NT2/D1 (cell line): ENCODE data around the gene ABLIM2.

ENCODE experiments used
- DNase-seq: peaks from one replicate; pipeline ENCODE4 v3.0.0-alpha.2; 2011; ENCODE audit warnings: low read depth, low spot score
- H3K27me3 ChIP-seq: 2 replicates; pipeline ENCODE4 v1.6.0; 2011; ENCODE audit warnings: mild to moderate bottlenecking; ENCODE audit not compliant: insufficient read length, insufficient read depth
- H3K36me3 ChIP-seq: 2 replicates; pipeline ENCODE4 v1.6.1; 2011; ENCODE audit warnings: mild to moderate bottlenecking, low read length, mixed read lengths; ENCODE audit not compliant: insufficient read depth, insufficient read length
- H3K4me1 ChIP-seq: 2 replicates; pipeline ENCODE4 v1.5.1; 2011; ENCODE audit not compliant: insufficient read depth, insufficient read length
- H3K4me3 ChIP-seq: 2 replicates; pipeline ENCODE4 v1.5.1; 2011; ENCODE audit warnings: low read depth; ENCODE audit not compliant: insufficient read length
- H3K9ac ChIP-seq: 2 replicates; pipeline ENCODE4 v1.6.0; 2011; ENCODE audit warnings: low read depth; ENCODE audit not compliant: insufficient read length
- H3K9me3 ChIP-seq: 2 replicates; pipeline ENCODE4 v1.5.1; 2011; ENCODE audit warnings: mild to moderate bottlenecking, low read length; ENCODE audit not compliant: insufficient read depth
- SUZ12 ChIP-seq: IDR thresholded peaks from 2 replicates; pipeline ENCODE4 v1.6.1; 2011; ENCODE audit not compliant: insufficient read length, insufficient read depth; ENCODE audit errors: extremely low read depth
- YY1 ChIP-seq: IDR thresholded peaks from 2 replicates; pipeline ENCODE4 v1.6.1; 2011; ENCODE audit not compliant: insufficient read length, insufficient read depth
- ZNF274 ChIP-seq: IDR thresholded peaks from 2 replicates; pipeline ENCODE4 v1.6.1; 2011; ENCODE audit warnings: mild to moderate bottlenecking, low read depth, low read length

ABLIM2 gene

DNA sequence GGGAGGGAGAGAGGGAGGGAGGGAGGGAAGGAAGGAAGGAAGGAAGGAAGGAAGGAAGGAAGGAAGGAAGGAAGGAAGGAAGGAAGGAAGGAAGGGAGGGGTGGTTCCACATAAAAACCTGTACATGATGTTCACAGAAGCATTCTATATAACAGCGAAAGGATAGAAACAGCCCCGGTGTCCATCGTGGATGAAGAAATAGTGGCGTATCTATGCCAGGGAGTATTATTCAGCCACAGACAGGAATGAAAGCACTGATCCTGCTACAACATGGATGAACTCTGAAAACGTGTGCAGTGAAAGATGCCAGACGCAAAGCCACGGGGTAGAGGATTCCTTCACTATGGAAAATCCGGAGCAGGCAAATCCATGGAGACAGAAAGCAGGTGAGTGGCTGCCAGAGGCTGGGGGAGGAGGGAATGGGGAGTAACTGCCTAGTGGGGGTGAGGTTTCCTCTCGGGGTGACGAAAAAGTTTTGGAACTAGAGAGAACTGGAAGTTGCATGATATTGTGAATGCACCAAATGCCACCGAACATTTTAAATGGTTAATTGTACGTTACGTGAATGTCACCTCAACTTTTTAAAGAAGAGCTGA, 92.2 kb downstream of the ABLIM2 start:
- Histone ChIP-seq H3K4me3 (no peak overlapping the region), H3K4me1 (no peaks in the 10 kb centered on the region), H3K36me3 (no peaks in the 10 kb centered on the region), H3K9ac (no peak overlapping the region), H3K9me3 (peaks cover 28% of the 10 kb centered on the region), H3K27me3 (peaks cover 2% of the 10 kb centered on the region)
- TF ChIP-seq SUZ12 (no peak), ZNF274 (no peak), YY1 (no peak)
- no peak for DNase-seq

DNA sequence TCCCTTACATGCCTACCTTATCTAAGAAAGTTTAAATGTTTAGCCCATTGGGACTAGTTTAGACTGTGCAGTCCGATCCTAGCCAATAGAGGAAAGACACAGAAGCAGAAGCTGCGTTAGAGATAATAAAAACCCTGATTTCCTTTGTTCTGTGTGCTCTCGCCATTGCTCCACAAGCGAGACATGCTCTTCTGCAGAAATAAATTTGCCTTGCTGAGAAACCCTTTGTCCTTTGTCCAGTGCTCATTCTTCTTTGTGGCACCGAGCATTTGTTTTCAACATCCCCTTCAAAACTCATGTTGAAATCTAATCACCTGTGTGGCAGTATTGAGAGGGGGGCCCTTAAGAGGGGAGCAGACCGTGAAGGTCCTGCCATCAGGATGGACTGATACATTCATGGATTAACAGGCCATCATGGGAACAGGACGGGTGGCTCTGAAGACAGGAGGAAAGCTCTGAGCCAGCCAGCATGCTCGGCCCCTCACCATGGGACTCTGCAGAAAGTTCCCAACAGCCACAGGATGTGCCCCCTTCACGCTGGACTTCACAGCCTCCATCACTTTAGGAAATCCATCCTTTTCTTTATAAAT, 94.5 kb downstream of the ABLIM2 start:
- no peak overlapping the region for H3K4me3 ChIP-seq

DNA sequence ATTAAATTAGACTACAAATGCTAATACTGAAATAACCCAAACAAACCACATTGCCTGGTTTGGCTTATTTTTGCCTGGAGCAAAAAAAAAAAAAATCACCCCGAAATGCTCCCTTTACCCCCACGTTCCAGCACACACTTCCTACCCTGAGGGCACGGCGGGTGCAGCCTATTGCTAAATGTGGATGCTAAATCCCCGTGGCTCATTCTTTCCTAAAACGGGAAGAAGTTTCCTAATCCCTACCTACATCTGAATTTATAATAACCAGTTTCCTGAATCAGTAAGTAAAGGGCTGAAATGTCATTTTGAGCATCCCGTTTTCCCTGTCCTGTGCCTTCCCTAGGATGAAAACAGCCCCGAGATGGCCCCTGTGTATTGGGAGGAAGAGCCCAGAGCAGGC, 97.0 kb downstream of the ABLIM2 start:
- H3K9me3 ChIP-seq, result peaks cover 35% of the 10 kb centered on the region
- TF ChIP-seq YY1, result no peak
- TF ChIP-seq ZNF274, result no peak
- no peak for TF ChIP-seq SUZ12
- no peak overlapping the region for H3K4me3 ChIP-seq
- no peaks in the 10 kb centered on the region for H3K27me3 ChIP-seq
- H3K36me3 ChIP-seq, result no peaks in the 10 kb centered on the region
- no peaks in the 10 kb centered on the region for H3K4me1 ChIP-seq
- DNase-seq, result no peak
- no peak overlapping the region for H3K9ac ChIP-seq

More for the DNA sequence above, 94.5 kb downstream of the ABLIM2 start:
- no peak for TF ChIP-seq YY1
- TF ChIP-seq SUZ12, result no peak
- TF ChIP-seq ZNF274, result no peak
- no peaks in the 10 kb centered on the region for H3K4me1 ChIP-seq
- H3K9me3 ChIP-seq, result peaks cover 30% of the 10 kb centered on the region
- H3K36me3 ChIP-seq, result no peaks in the 10 kb centered on the region
- H3K9ac ChIP-seq, result no peak overlapping the region
- no peaks in the 10 kb centered on the region for H3K27me3 ChIP-seq
- no peak for DNase-seq

DNA sequence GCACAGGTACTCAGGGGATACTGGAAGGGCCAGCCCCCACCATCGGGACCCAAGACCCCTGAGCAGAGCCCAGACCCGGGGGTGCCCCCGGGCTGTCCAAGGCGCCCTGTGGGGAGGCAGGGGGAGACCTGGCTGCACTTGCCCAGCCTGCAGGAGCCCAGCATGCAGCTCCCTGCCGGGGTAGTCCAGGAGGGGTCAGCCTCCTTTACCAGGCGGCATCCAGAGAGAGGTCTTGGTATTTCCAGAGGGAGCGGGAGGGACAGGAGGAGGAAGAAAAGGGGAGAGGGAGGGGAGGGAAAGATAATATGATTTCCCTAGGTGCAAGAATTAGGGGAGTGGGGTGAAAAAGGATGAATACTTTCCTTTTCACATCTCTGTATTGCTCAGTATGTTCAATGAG, 97.5 kb downstream of the ABLIM2 start:
- H3K27me3 ChIP-seq, result no peaks in the 10 kb centered on the region

DNA sequence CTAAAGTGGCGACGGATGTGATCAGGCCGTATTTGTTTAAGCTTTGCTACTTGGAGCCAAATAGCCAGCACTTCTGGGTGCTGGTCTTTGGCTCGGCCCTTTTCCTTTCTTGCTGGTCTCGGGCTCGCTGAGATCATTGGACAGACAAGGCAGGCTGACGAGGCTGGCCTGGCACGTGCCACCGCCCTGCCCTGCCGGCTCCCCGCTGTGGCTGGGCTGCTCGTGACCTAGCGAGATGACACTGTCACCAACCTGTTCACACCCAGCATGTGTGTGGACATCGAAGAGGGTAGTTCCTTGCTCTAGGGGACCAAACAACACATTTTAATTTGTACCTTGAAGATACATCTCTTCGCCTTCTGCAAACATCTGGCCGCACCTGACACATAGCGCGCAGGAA, 98.0 kb downstream of the ABLIM2 start:
- Histone ChIP-seq H3K27me3 (no peaks in the 10 kb centered on the region), H3K9me3 (peaks cover 36% of the 10 kb centered on the region), H3K9ac (no peak overlapping the region), H3K4me3 (no peak overlapping the region), H3K36me3 (no peaks in the 10 kb centered on the region), H3K4me1 (no peaks in the 10 kb centered on the region)
- no peak for TF ChIP-seq SUZ12
- TF ChIP-seq ZNF274, result no peak
- no peak for TF ChIP-seq YY1
- DNase-seq, result no peak

More for the DNA sequence above, 97.5 kb downstream of the ABLIM2 start:
- Histone ChIP-seq H3K36me3 (no peaks in the 10 kb centered on the region), H3K9ac (no peak overlapping the region), H3K9me3 (peaks cover 35% of the 10 kb centered on the region), H3K4me3 (no peak overlapping the region), H3K4me1 (no peaks in the 10 kb centered on the region)
- no peak for DNase-seq
- TF ChIP-seq ZNF274, result no peak
- no peak for TF ChIP-seq SUZ12
- no peak for TF ChIP-seq YY1

DNA sequence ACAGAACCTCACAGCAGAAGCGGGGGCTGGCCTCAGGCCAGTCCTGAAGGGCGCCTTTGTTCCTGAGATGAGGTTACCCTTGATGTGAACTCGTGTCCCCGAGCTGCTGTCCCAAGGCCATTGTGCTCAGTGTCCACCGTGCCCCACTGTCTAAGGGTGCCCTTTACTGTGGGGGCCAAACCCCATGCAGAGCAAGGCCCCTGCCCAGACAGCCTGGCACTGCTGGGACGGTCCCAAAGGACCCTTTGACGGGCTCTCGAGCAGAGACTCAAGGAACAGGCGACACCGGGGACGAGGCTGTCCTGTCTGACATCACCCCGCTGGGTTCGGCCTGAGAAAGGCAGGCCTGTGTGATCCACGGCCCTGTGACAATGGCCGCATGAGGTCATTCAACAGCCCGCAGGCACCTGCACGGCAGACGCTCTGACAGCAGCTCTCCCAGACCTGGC, 100.6 kb downstream of the ABLIM2 start:
- H3K27me3 ChIP-seq, result no peaks in the 10 kb centered on the region
- H3K4me3 ChIP-seq, result no peak overlapping the region
- H3K9me3 ChIP-seq, result peaks cover 29% of the 10 kb centered on the region
- no peak overlapping the region for H3K9ac ChIP-seq
- no peaks in the 10 kb centered on the region for H3K4me1 ChIP-seq
- no peak for DNase-seq
- no peaks in the 10 kb centered on the region for H3K36me3 ChIP-seq
- TF ChIP-seq YY1, result no peak
- TF ChIP-seq SUZ12, result no peak
- TF ChIP-seq ZNF274, result no peak

DNA sequence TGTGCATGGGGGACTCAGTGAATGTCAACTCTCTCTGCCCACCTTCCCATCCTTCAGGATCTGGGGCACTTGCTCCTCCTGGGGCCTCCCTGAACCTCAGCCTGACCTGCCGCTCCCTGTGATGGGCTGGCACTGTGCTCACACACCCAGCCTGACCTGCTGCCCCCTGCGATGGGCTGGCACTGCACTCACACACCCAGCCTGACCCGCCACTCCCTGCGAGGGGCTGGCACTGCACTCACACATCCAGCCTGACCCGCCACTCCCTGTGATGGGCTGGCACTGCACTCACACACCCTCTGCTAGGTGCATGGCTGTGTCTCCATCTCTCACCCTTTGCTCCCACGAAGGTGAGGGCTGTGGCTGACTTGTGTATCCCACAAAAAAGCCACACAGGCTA, 103.4 kb downstream of the ABLIM2 start:
- no peak for DNase-seq
- no peak overlapping the region for H3K4me3 ChIP-seq
- no peaks in the 10 kb centered on the region for H3K27me3 ChIP-seq
- peaks cover 26% of the 10 kb centered on the region; the same call in 1 of the 2 replicates for H3K9me3 ChIP-seq
- H3K36me3 ChIP-seq, result no peaks in the 10 kb centered on the region
- no peak overlapping the region for H3K9ac ChIP-seq
- TF ChIP-seq YY1 (no peak), SUZ12 (no peak)
- peaks cover 12% of the 10 kb centered on the region for H3K4me1 ChIP-seq
